HG03575 (cell line): ENCODE measurements around the gene XAGE1A.
"Not testable (repeated sequence)": the region's sequence is repeated elsewhere in the genome, so short reads cannot be mapped to it uniquely, and the experiment has no call there.

Experiments used
- ATAC-seq: cut with Tn5 transposase; IDR thresholded peaks from one replicate; pipeline ENCODE4 v1.9.1; 2021; ENCODE audit not compliant: unreplicated experiment, insufficient number of reproducible peaks, low FRiP score; ENCODE audit errors: extremely low read depth

Gene XAGE1A, protein sequence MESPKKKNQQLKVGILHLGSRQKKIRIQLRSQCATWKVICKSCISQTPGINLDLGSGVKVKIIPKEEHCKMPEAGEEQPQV

DNA sequence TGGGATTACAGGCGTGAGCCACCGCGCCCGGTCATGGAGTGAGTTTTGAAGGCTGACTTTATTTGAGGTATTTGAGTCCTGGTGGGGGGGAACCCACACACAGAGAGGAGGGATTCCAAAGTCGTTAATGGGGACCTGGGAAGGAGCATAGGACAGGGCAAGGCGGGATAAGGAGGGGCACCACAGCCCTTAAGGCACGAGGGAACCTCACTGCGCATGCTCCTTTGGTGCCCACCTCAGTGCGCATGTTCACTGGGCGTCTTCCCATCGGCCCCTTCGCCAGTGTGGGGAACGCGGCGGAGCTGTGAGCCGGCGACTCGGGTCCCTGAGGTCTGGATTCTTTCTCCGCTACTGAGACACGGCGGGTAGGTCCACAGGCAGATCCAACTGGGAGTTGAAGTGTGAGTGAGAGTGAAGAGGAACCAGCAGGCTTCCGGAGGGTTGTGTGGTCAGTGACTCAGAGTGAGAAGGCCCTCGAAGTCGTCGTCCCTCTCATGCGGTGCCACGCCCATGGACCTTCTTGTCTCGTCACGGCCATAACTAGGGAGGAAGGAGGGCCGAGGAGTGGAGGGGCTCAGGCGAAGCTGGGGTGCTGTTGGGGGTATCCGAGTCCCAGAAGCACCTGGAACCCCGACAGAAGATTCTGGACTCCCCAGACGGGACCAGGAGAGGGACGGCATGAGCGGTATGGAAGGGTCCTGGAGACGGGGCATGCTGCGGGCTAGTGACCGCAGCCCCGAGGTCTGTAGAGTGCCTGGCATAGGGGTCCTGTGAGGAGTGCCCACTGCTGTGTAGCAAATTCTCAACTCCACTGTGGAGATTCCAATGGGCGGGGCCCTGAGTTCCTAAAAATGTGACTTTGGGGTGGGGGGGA, at the start of gene XAGE1A:
XAGE1A (plus strand) TSS at position 264 of the 874 bp plus-strand sequence. CDS start 1,554 bp downstream, outside the sequence.
- ATAC-seq = not testable (repeated sequence)

DNA sequence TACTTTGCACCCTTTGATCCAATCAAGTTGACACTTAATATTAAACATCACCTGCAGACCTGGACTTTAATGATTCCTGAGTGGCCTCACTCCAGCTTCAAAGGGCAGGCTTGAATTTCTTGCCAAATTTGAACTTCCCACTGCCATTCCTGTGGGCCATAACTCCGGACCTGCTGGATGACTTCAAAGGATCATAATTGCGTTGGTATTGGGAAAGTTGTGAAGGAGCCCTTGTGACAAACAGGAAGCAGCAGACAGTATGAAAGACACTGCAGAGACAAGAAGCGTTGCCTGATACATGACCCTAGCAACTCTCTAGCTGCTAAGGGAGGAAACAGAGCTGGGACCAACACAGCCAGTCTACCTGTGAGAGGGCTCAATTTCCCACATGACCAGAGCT, 43.6 kb upstream of the XAGE1A start:
- not testable (repeated sequence) for ATAC-seq

DNA sequence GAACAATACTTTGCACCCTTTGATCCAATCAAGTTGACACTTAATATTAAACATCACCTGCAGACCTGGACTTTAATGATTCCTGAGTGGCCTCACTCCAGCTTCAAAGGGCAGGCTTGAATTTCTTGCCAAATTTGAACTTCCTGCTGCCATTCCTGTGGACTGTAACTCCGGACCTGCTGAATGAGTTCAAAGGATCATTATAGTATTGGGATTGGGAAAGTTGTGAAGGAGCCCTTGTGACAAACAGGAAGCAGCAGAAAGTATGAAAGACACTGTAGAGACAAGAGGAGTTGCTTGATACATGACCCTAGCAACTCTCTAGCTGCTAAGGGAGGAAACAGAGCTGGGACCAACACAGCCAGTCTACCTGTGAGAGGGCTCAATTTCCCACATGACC, 24.3 kb upstream of the XAGE1A start:
- not testable (repeated sequence) for ATAC-seq

DNA sequence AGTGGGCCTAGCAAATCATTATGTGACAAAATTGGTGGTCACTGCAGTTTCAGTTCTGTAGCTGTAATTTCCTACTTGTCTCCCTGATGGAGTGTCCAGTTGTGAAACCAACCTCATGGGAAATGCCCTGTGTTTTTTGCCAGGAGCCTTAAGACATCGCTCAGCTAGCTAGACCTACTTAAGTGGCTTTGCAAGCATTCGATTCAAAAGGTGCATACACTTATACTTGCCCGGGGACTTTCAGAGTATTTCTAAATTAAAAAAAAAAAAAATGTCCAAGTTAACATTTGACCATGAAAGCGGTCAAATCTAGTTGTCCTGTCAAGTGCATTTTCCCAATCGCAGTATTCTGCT, 788 bp downstream of the XAGE1A start:
- not testable (repeated sequence) for ATAC-seq

DNA sequence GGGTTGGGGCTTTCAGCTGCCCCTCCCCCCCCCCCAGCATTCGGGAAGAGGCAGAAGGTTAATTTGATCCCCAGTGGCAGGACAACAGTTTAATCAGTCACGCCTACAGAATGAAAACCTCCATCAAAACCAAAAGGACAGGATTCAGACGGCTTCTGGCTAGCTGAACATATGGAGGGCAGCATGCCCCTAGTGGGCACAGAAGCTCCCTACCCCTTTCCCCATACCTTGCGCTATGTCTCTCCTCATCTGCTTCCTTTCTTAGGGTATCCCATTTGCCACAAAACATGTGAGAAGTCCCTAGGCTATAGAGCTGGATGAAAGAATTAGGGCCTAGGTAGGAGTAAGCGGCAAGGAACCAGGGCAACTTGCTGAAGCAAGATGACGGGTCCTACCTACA, 5.8 kb downstream of the XAGE1A start:
- not testable (repeated sequence) for ATAC-seq

DNA sequence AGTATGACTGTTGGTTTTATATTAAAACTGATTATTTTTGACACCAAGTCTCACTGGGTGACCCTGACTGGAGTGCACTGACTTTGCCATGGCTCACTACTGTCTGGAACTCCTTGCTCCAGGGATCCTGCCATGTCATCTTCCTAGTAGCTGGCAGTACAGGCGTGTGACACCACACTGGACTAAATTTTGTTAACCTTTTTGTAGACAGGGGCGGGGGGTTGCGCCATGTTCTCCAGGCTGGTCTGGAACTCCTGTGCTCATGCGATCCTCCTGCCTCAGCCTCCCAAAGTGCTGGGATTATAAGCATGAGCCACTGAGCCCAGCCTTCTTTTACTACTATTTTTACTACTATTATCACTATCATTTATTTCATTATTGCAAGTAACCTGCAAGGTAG, 8.9 kb downstream of the XAGE1A start:
- no peak for ATAC-seq

DNA sequence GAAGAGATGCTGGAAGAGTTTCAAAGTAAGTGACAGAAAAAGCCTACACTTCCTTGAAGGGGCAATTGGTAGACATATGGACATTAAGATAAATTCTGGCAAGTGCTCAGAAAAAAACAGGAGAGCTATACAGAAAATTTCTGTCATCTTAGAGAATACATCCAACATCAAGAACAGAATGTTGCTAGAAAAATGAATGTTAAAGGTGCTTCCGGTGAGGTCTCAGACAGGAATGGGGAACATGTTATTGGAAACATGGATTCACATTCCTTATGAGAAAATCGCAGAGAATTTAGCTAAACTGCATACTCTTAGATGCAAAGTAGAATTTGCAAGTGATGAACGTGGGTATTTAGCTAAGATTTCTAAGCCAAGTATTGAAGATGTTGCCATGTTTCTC, 11.7 kb downstream of the XAGE1A start:
- ATAC-seq = no peak

DNA sequence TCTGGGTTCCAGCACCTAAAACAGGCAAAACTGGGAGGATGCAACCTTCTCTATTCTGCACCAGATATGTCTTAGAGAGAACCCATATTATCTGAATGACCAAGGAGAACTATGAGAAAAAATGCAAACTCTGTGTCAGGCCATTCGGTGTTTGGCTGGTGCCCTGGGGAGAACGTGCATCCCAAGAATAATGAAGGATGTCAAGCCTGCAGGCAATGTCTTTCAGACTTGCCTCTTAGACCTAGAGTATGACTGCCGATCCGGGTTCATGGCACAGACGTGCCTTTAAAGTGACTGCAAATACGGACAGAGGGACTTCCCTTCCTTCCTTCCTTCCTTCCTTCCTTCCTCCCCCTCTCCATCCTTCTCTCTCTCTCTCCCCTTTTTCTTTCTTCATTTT, 14.3 kb downstream of the XAGE1A start:
- no peak for ATAC-seq

DNA sequence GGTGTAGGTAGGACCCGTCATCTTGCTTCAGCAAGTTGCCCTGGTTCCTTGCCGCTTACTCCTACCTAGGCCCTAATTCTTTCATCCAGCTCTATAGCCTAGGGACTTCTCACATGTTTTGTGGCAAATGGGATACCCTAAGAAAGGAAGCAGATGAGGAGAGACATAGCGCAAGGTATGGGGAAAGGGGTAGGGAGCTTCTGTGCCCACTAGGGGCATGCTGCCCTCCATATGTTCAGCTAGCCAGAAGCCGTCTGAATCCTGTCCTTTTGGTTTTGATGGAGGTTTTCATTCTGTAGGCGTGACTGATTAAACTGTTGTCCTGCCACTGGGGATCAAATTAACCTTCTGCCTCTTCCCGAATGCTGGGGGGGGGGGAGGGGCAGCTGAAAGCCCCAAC, 15.5 kb downstream of the XAGE1A start:
- not testable (repeated sequence) for ATAC-seq

DNA sequence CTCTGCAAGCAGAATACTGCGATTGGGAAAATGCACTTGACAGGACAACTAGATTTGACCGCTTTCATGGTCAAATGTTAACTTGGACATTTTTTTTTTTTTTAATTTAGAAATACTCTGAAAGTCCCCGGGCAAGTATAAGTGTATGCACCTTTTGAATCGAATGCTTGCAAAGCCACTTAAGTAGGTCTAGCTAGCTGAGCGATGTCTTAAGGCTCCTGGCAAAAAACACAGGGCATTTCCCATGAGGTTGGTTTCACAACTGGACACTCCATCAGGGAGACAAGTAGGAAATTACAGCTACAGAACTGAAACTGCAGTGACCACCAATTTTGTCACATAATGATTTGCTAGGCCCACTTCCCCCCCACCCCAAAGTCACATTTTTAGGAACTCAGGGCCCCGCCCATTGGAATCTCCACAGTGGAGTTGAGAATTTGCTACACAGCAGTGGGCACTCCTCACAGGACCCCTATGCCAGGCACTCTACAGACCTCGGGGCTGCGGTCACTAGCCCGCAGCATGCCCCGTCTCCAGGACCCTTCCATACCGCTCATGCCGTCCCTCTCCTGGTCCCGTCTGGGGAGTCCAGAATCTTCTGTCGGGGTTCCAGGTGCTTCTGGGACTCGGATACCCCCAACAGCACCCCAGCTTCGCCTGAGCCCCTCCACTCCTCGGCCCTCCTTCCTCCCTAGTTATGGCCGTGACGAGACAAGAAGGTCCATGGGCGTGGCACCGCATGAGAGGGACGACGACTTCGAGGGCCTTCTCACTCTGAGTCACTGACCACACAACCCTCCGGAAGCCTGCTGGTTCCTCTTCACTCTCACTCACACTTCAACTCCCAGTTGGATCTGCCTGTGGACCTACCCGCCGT, 20.7 kb downstream of the XAGE1A start:
- not testable (repeated sequence) for ATAC-seq

DNA sequence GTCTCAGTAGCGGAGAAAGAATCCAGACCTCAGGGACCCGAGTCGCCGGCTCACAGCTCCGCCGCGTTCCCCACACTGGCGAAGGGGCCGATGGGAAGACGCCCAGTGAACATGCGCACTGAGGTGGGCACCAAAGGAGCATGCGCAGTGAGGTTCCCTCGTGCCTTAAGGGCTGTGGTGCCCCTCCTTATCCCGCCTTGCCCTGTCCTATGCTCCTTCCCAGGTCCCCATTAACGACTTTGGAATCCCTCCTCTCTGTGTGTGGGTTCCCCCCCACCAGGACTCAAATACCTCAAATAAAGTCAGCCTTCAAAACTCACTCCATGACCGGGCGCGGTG, 21.3 kb downstream of the XAGE1A start, which contains the start of gene XAGE1B:
XAGE1B (minus strand) TSS at position 77 of the 339 bp plus-strand sequence. CDS start 1,536 bp downstream, outside the sequence.
- not testable (repeated sequence) for ATAC-seq

DNA sequence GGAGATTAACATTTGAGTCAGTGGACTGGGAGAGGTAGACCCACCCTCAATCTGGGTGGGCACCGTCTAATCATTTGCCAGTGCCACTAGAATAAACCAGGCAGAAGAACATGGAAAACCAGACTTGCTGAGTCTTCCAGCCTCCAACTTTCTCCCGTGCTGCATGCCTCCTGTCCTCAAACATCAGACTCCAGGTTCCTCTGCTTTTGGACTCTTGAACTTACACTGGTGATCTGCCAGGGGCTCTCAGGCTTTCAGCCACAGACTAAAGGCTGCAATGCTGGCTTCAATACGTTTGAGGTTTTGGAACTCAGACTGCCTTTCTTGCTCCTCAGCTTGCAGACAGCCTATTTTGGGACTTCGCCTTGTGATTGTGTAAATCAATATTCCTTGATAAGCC, 45.4 kb downstream of the XAGE1A start:
- ATAC-seq = not testable (repeated sequence)

DNA sequence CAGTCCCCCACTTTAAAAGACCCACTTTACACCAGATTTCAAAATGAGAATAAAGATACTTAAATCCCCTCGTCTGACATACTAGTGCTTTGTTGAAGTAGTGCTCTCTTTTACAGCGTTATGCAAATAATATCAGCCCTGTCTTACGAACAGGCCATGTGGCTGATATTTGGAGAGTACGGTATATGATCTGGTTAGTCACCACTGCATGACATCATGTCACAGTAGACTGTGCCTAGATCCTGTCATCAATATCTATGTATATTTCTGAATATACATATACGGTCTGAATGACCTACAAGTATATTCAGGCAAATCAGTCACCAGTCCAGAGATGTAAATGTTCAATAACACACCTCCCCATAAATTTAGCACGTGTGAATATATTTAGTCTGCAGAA, 46.7 kb downstream of the XAGE1A start:
- ATAC-seq = no peak

DNA sequence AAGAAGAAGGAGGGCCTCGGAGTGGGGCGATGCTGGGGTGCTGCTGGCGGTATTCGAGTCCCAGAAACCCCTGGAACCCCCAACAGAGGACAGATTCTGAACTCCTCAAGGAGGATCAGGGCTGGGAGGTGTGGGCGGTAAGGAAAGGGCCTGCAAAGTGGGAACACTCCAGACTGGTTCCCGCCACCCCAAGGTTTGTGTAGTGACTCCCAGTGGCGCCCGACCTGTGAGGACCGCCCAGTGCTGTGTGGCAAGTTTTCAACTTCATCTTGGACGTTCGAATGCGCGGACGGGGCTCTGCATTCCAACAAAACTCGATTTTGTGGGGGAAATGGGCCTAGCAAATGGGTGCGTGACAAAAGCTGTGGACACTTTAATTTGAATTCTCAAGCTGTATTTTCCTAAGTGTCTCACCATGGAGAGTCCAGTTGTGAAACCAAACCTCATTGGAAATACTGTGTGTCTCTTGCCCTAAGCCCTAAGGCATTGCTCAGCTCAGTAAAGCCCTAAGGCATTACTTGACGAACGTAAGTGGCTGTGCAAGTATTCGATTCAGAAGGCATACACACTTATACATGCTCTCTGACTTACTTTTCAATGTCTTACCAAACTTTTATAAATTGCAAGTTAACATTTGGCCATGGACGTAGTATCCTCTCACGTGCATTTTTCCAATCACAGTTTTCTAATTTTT, 48.7 kb downstream of the XAGE1A start:
- ATAC-seq = no peak

DNA sequence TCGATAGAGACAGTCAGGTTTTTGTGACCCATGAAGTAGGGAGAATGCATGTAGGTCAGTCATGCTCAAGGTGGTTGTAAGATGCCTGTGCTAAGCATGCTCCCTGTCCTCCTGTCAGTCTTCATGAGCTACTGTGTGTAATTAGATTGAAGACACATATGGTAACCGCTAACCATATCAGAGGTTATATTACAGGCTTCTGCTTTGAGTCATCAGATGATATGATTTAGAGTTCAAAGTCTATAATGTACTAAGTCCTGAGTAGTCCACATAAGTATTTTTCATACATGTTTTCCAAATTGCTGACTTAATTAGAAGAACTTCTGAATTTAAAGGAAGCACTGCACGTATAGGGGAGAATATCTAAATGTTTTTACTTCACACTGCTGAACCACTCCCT, 53.2 kb downstream of the XAGE1A start:
- not testable (repeated sequence) for ATAC-seq
